GM12873 (cell line): ENCODE measurements around the gene AUP1.

ENCODE experiments used
- CTCF ChIP-seq: IDR thresholded peaks from 2 replicates; pipeline ENCODE4 v1.5.1; 2012; ENCODE audit warnings: low read depth, mild to moderate bottlenecking, moderate library complexity, low read length, control low read depth; ENCODE audit not compliant: insufficient read depth; ENCODE audit errors: missing control alignments

Gene AUP1

GRCh38 chr2:74531666-74532065 is 2.2 kb upstream of the AUP1 start:
- no peak for TF ChIP-seq CTCF

- no peak for TF ChIP-seq CTCF
These were observed 1.0 kb upstream of the AUP1 start for GRCh38 chr2:74530239-74531187.

GRCh38 chr2:74528600-74529356 is 728 bp downstream of the AUP1 start:
- TF ChIP-seq CTCF, result peak; percentile 37

GRCh38 chr2:74527741-74528140 is 1.8 kb downstream of the AUP1 start:
- TF ChIP-seq CTCF, result no peak

- no peak for TF ChIP-seq CTCF
These were observed 2.8 kb downstream of the AUP1 start for GRCh38 chr2:74526649-74527230.

- no peak for TF ChIP-seq CTCF
These were observed 3.5 kb downstream of the AUP1 start, which contains the start of gene DQX1 for GRCh38 chr2:74525717-74526648. DQX1 (minus strand) TSS chr2:74526231; CDS start chr2:74525729, 502 bp downstream.
